ENCODE measurements around the gene SERPINB7. TPM values are rescaled to one million over a fixed set of nuclear protein-coding genes. Genes with fewer than 3 reads are reported as not detected.
A peak's percentile ranks its signal among the peaks of the same experiment; 100 is the strongest.

The SERPINB7 gene
- total RNA-seq, 1 donor from 2014 or later: 18.0 TPM

- no peak for DNase-seq (ENCODE audit: low read depth)
- no peaks in the 10 kb centered on the region for H3K79me2 ChIP-seq (ENCODE audit: insufficient read depth, low read length)
- no peaks in the 10 kb centered on the region for H3K36me3 Mint-ChIP-seq (ENCODE audit: low read depth, unreplicated experiment)
- H3K9ac ChIP-seq (ENCODE audit: low read length): peak overlapping the region; percentile 18
- peak overlapping the region; percentile 76 for H3K27ac ChIP-seq (ENCODE audit: low read depth, low read length)
- TF ChIP-seq CTCF (IDR thresholded peaks at IDR 0.05; ENCODE audit: insufficient read depth, low read depth, low read length): no peak
- no peak for TF ChIP-seq EZH2 (IDR thresholded peaks at IDR 0.05; ENCODE audit: insufficient read depth, low read length)
- no peaks in the 10 kb centered on the region for H4K20me1 ChIP-seq (ENCODE audit: insufficient read depth, low read length)
- H3K9me3 ChIP-seq (ENCODE audit: insufficient read depth, low read depth, low read length): no peaks in the 10 kb centered on the region
- H3K4me3 Mint-ChIP-seq (ENCODE audit: unreplicated experiment): no peak overlapping the region
- H3K4me3 ChIP-seq (ENCODE audit: insufficient read depth, low read depth, low read length): no peak overlapping the region
- H3K27ac Mint-ChIP-seq (ENCODE audit: unreplicated experiment): peak overlapping the region; percentile 90
- H3K9me3 Mint-ChIP-seq (ENCODE audit: unreplicated experiment): no peaks in the 10 kb centered on the region
- H3K4me1 ChIP-seq (ENCODE audit: insufficient read depth, low read length): peaks cover 19% of the 10 kb centered on the region
- no peaks in the 10 kb centered on the region for H3K27me3 ChIP-seq (ENCODE audit: insufficient read depth, low read length)
- no peak for FAIRE-seq
- H3K36me3 ChIP-seq (ENCODE audit: insufficient read depth, low read length): no peaks in the 10 kb centered on the region
- H3K4me2 ChIP-seq (ENCODE audit: low read length): peak overlapping the region; percentile 51
- H3K27me3 Mint-ChIP-seq (ENCODE audit: low read depth, unreplicated experiment): no peaks in the 10 kb centered on the region
- peaks cover 41% of the 10 kb centered on the region for H3K4me1 Mint-ChIP-seq (ENCODE audit: low read depth, unreplicated experiment)
- H2AFZ ChIP-seq (ENCODE audit: low read depth, low read length): peak overlapping the region; percentile 59
Measured at GRCh38 chr18:63774511-63774910, 707 bp upstream of the SERPINB7 start.

GRCh38 chr18:63779386-63779785 is 4.2 kb downstream of the SERPINB7 start:
- peaks cover 17% of the 10 kb centered on the region for H3K4me1 ChIP-seq (ENCODE audit: insufficient read depth, low read length)
- Mint-ChIP-seq H3K27me3 (ENCODE audit: low read depth, unreplicated experiment) (no peaks in the 10 kb centered on the region), H3K36me3 (ENCODE audit: low read depth, unreplicated experiment) (no peaks in the 10 kb centered on the region), H3K27ac (ENCODE audit: unreplicated experiment) (no peak overlapping the region), H3K9me3 (ENCODE audit: unreplicated experiment) (no peaks in the 10 kb centered on the region), H3K4me1 (ENCODE audit: low read depth, unreplicated experiment) (peaks cover 33% of the 10 kb centered on the region), H3K4me3 (ENCODE audit: unreplicated experiment) (no peak overlapping the region)
- H3K9me3 ChIP-seq (ENCODE audit: insufficient read depth, low read depth, low read length): no peaks in the 10 kb centered on the region
- no peaks in the 10 kb centered on the region for H3K36me3 ChIP-seq (ENCODE audit: insufficient read depth, low read length)
- no peak overlapping the region for H3K4me3 ChIP-seq (ENCODE audit: insufficient read depth, low read depth, low read length)
- H3K79me2 ChIP-seq (ENCODE audit: insufficient read depth, low read length): no peaks in the 10 kb centered on the region
- no peak overlapping the region for H3K4me2 ChIP-seq (ENCODE audit: low read length)
- no peaks in the 10 kb centered on the region for H4K20me1 ChIP-seq (ENCODE audit: insufficient read depth, low read length)
- TF ChIP-seq CTCF (IDR thresholded peaks at IDR 0.05; ENCODE audit: insufficient read depth, low read depth, low read length): no peak
- TF ChIP-seq EZH2 (IDR thresholded peaks at IDR 0.05; ENCODE audit: insufficient read depth, low read length): no peak
- H3K27me3 ChIP-seq (ENCODE audit: insufficient read depth, low read length): no peaks in the 10 kb centered on the region
- DNase-seq (ENCODE audit: low read depth) (no peak), FAIRE-seq (no peak)
- H2AFZ ChIP-seq (ENCODE audit: low read depth, low read length): no peak overlapping the region
- no peak overlapping the region for H3K9ac ChIP-seq (ENCODE audit: low read length)
- no peak overlapping the region for H3K27ac ChIP-seq (ENCODE audit: low read depth, low read length)

GRCh38 chr18:63783394-63783793 is 8.2 kb downstream of the SERPINB7 start:
- H3K4me1 ChIP-seq (ENCODE audit: insufficient read depth, low read length): peaks cover 4% of the 10 kb centered on the region
- H3K4me2 ChIP-seq (ENCODE audit: low read length): no peak overlapping the region
- no peaks in the 10 kb centered on the region for H3K9me3 ChIP-seq (ENCODE audit: insufficient read depth, low read depth, low read length)
- Mint-ChIP-seq H3K27me3 (ENCODE audit: low read depth, unreplicated experiment) (no peaks in the 10 kb centered on the region), H3K4me1 (ENCODE audit: low read depth, unreplicated experiment) (peaks cover 7% of the 10 kb centered on the region), H3K4me3 (ENCODE audit: unreplicated experiment) (no peak overlapping the region), H3K9me3 (ENCODE audit: unreplicated experiment) (no peaks in the 10 kb centered on the region), H3K36me3 (ENCODE audit: low read depth, unreplicated experiment) (no peaks in the 10 kb centered on the region), H3K27ac (ENCODE audit: unreplicated experiment) (no peak overlapping the region)
- FAIRE-seq (no peak), DNase-seq (ENCODE audit: low read depth) (no peak)
- no peaks in the 10 kb centered on the region for H4K20me1 ChIP-seq (ENCODE audit: insufficient read depth, low read length)
- no peaks in the 10 kb centered on the region for H3K36me3 ChIP-seq (ENCODE audit: insufficient read depth, low read length)
- H3K4me3 ChIP-seq (ENCODE audit: insufficient read depth, low read depth, low read length): no peak overlapping the region
- TF ChIP-seq EZH2 (IDR thresholded peaks at IDR 0.05; ENCODE audit: insufficient read depth, low read length) (no peak), CTCF (IDR thresholded peaks at IDR 0.05; ENCODE audit: insufficient read depth, low read depth, low read length) (no peak)
- H3K27me3 ChIP-seq (ENCODE audit: insufficient read depth, low read length): no peaks in the 10 kb centered on the region
- no peaks in the 10 kb centered on the region for H3K79me2 ChIP-seq (ENCODE audit: insufficient read depth, low read length)
- no peak overlapping the region for H3K27ac ChIP-seq (ENCODE audit: low read depth, low read length)
- no peak overlapping the region for H2AFZ ChIP-seq (ENCODE audit: low read depth, low read length)
- H3K9ac ChIP-seq (ENCODE audit: low read length): no peak overlapping the region
